ENCODE data around the gene TRPV4.

Gene TRPV4

GRCh38 chr12:109760930-109761921, 72.0 kb downstream of the TRPV4 start:
- no peak for DNase-seq (ENCODE audit: low spot score)

- DNase-seq (ENCODE audit: low spot score), result no peak
These were observed 72.9 kb downstream of the TRPV4 start for GRCh38 chr12:109760031-109760929.

DNA sequence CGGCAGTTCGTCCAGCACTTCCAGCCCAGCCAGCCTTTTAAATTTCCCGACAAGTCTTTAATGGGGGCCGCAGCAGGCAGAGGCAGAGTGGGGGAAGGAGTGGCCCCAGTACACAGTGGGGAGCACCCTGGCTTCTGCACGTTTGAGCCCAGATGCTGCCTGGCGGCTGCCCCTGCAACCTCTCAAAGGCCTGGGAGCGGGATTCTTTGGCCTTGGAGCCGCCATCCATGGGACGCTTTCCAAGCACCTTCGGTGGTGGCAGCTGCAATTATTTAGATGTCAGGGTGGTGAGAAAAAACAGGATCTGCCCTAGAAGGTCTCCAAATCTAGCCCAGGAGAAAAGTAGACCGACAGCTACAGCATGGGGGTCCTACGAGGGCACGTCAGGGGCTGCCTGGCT, 73.6 kb downstream of the TRPV4 start:
- DNase-seq (ENCODE audit: low spot score), result no peak

DNA sequence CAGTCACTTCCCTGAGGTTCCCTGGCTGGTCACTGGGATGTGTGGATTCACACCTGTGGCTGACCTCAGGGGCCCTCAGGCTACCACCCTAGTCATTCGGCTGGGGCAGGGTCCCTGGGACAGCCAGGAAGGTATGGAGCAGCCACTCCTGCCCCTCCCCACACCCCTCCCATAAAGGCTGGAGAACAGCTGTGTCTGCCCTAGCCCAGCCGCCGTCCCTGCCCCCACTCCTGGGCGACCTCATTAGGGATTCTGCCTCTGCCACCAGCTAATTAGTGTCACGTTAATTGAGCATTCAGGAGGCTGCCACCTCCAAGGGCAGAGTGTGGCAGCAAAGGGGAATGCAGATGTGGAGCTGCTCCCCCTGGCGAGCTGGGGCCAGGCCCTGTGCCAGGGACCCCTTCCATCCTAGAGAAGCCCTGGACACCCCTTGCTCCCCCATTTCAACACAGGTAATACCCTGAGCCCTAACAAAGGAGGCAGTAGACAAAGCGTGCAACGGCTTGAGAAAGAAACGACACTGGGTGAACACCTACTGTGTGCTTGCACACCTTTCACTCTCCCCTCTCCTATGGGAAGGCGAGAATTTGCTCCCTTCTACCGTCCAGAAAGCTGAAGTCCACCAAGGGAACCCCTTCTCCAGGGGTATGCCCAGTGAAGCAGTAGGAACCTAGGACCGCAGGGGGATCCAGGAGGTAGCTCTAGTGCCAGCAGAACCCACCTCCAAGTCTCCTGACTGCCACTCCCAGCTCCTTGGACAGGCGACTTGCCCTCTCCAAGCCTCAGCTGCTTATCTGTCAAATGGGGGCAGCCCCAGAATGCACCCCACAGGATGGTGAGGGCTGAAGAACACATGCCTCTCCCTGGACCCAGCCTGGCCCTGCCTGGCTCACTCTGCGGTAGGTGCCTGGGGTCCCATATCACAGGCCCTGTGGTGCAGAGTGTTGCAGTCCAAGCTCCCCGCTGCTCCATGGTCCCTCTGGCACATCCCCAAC, 74.5 kb downstream of the TRPV4 start:
- no peak for DNase-seq (ENCODE audit: low spot score)

DNA sequence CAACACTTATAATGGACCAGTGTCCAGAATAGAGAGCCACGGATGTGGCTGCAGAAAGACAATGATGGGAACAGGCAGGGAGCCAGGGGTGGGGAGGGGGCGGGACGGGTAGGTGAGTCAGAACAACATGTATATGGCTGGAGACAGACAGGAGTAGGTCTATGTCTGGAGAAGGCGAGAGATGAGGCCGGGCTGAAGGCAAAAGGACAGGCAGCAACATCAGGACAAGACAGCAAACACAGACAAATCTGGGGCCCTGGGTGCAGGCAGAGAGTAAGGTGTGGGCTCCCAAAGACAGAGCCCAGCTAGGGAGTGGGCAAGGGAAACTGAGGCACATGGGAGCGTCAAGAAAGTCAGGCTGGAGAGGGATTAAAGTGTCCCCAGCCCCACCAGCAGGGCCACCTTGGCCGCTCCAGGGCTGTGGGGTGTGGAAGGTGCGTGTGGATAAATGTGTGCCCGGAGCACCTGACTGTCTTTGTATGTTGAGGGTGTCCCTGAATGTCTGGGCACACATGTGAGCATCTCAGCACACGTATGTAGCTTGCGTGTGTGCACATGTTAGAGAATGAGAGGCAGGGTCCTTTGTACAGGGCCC, 75.4 kb downstream of the TRPV4 start:
- no peak for DNase-seq (ENCODE audit: low spot score)

DNA sequence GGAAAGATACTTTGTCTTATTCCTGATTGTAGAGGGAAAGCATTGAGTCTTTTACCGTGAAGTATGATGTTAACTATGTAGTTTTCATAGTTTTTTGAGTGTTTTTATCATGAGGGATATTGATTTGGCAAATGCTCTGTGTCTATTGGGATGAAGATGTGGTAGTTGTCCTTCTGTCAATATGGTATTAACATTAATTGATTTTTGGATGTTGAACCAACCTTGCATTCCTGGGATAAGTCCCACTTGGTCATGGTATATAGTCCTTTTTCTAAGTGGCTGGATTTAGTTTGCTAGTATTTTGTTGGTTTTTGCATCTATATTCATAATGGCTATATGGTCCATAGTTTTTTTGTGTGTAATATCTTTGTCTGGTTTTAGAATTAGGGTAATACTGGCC, 76.7 kb downstream of the TRPV4 start:
- no peak for DNase-seq (ENCODE audit: low spot score)

DNA sequence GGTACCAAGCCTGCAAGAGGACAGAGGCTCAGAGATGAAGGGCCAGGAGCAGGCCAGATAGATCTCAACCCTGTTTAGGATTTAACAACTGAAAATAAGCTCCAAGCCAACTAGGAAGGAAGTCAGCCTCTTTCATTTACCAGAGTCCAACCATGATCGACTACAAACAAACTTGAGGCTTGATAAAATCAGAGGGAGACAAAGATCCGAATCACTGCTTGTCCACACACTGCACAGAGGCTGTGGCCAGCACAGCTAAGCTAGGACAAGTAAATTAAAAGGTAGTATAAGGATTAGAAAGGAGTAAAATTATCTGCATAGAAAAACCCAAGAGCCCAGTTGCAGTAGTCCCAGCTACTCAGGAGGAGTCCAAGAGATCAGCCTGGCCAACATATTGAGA, 79.2 kb downstream of the TRPV4 start:
- no peak for DNase-seq (ENCODE audit: low spot score)

DNA sequence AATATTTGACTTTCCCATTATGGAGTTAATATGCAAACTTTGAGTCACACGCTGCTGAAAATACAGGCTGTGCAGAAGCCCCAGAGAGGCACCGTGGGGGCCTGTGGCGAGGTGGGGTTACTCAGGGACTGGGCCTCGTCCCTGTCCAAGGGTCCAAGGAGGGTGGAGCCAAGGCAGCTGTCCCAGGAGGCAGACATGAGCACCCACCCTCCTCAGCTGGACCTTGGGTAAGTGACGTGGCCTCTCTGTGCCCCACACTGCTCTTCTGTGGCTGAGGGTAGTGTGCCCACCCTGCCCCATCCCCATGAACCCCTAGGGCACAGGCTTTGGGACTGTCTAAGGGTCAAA, 80.2 kb downstream of the TRPV4 start:
- no peak for DNase-seq (ENCODE audit: low spot score)

- DNase-seq (ENCODE audit: low spot score), result no peak
These were observed 80.8 kb downstream of the TRPV4 start for GRCh38 chr12:109752117-109753053.

GRCh38 chr12:109744986-109745942, 87.9 kb downstream of the TRPV4 start:
- DNase-seq (ENCODE audit: low spot score), result no peak

- no peak for DNase-seq (ENCODE audit: low spot score)
These were observed 89.2 kb downstream of the TRPV4 start for GRCh38 chr12:109744026-109744425.

- DNase-seq (ENCODE audit: low spot score), result no peak
These were observed 89.9 kb downstream of the TRPV4 start for GRCh38 chr12:109743076-109743910.

DNA sequence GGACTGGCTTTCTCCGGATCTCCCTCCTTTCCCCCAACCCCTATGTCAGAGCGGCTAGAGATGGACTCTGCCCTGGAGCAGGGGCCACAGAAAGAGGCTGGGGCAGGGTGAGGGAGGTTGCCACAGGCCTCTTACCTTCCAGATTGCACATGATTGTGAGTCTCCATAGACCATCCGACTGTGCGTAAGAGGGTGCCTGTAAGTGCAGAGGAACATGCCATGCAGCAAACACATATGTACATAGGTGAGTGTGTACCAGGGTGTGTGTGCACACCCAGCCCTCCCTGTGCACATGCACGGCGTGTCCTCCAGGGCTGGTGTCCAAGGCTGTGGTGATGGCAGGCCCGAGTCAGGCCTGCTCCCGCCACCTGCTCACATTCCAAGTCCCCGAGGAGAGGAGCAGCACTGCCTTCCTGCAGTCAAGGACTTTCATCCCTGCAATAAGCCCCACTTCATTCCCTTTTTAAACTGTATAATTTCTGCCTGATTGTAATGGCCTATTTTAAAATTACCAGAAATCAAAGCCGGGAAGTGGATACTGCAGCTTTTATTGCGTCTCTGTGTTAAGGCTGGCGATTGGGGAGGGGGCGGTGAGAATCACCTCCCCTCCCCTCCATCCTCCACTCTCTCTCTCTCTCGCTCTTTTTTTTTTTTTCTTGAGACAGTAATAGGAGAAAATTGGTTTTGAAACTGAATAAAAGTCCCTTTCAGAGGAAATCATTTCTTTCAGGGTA, 91.1 kb downstream of the TRPV4 start:
- DNase-seq (ENCODE audit: low spot score), result no peak

DNA sequence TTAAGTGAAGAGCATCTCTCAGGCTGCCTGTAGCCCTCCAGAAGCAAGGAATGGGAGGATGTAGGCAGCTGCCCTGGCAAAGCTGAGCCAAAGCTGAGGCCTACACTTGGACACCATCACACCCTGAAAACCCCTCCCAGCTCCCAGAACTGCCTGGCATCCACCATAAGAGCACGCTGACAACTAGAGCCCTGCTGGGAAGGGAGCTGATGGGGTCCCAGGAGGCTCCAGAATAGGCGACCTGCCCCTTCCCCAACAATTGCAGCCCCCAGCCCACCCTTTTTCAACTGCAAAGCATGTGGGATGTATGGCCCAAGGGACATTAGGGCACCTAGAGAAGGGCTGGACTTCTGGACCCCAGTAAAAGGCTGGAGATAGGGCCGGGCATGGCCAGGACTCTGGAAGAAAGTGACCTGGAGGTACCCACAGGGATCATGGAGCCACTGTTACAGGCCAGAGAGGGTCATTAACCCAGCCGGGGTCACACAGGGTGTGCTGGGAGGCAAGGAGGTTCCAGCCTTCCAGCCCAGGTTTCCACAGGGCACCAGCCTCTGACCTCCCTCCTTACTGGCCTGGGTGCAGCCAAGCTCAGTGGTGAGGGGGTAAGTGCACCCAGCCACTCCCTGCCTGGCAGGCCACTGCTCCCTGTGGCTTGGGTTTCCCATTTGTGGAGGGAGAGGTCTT, 91.8 kb downstream of the TRPV4 start:
- DNase-seq (ENCODE audit: low spot score), result no peak

- no peak for DNase-seq (ENCODE audit: low spot score)
These were observed 92.4 kb downstream of the TRPV4 start for GRCh38 chr12:109740694-109741245.
